Small intestine (tissue), 7 donors: ENCODE data around the gene ARNT2. TPM values are rescaled to one million over a fixed set of nuclear protein-coding genes. Genes with fewer than 3 reads are reported as not detected.
"Not testable (repeated sequence)": the region's sequence is repeated elsewhere in the genome, so short reads cannot be mapped to it uniquely, and the experiment has no call there.

ENCODE experiments used
- DNase-seq, 2 donors: peaks; one replicate each; pipeline versions ENCODE4 v3.0.0 to v3.0.0-alpha.2; 2013
- FAIRE-seq: peaks from 2 replicates; lab custom pipeline; 2012; peaks lifted over from hg19 to GRCh38; lab: Jason Lieb, UNC
- H3K27ac ChIP-seq, 3 donors: one replicate each; pipeline ENCODE4 v1.5.1; 2013; ENCODE audit warnings: low read length in 2 of 3, mild to moderate bottlenecking in 2 of 3, control low read depth in 1 of 3, inconsistent platforms in 1 of 3, low read depth in 1 of 3, moderate library complexity in 1 of 3
- H3K27me3 ChIP-seq, 3 donors: one replicate each; pipeline ENCODE4 v1.6.1; 2013; ENCODE audit warnings: low read length in 3 of 3, inconsistent platforms in 1 of 3; ENCODE audit not compliant: control insufficient read depth in 3 of 3, insufficient read depth in 3 of 3
- H3K36me3 ChIP-seq, 3 donors: one replicate each; pipeline ENCODE4 v1.6.1; 2013; ENCODE audit warnings: low read length in 3 of 3, inconsistent platforms in 1 of 3, low read depth in 1 of 3, mild to moderate bottlenecking in 1 of 3, moderate library complexity in 1 of 3; ENCODE audit not compliant: control insufficient read depth in 3 of 3, insufficient read depth in 2 of 3
- H3K4me1 ChIP-seq, 3 donors: one replicate each; pipeline ENCODE4 v1.6.1; 2013; ENCODE audit warnings: low read length in 2 of 3, inconsistent platforms in 1 of 3, low read depth in 1 of 3, mild to moderate bottlenecking in 1 of 3, moderate library complexity in 1 of 3; ENCODE audit not compliant: control insufficient read depth in 3 of 3, insufficient read depth in 2 of 3
- H3K4me3 ChIP-seq, 3 donors: one replicate each; pipeline ENCODE4 v1.5.1; 2013; ENCODE audit warnings: low read length in 3 of 3, control low read depth in 1 of 3, inconsistent platforms in 1 of 3, low read depth in 1 of 3, mild to moderate bottlenecking in 1 of 3, moderate library complexity in 1 of 3
- H3K9me3 ChIP-seq, 2 donors: one replicate each; pipeline ENCODE4 v1.6.1; 2013; ENCODE audit warnings: low read depth in 1 of 2, low read length in 1 of 2; ENCODE audit not compliant: control insufficient read depth in 2 of 2, insufficient read depth in 1 of 2
- WGBS, 3 donors: extraction: QIAGEN DNeasy Blood & Tissue Kit; methylation state at CpG; one replicate each; pipeline ENCODE4 v1.1.7; 2013; 5-methylcytosine and 5-hydroxymethylcytosine counted together
- polyA plus RNA-seq, 4 donors: library from polyadenylated mRNA; stranded (reverse) in 3 of 4; unstranded in 1 of 4; fragments of 200-250 nt in 3 of 4; fragments of 120-200 nt in 1 of 4; gene quantifications; one replicate each; pipeline versions ENCODE4 v1.2.1 to v1.2.3, GENCODE V29; 2013
- donor health status: healthy with polysubstance abuse.
- donor health status: control.
- donor health status: control.
- donor health status: Bipolar disorder and iron deficiency.
- donor health status: healthy.

The ARNT2 gene
- polyA plus RNA-seq, 4 donors, result 0.45 to 4.4 (median 2.4) TPM

GRCh38 chr15:80507131-80507530 lies 102.9 kb downstream of the ARNT2 start:
- FAIRE-seq (no peak), DNase-seq (no peak)
- peaks cover 0 to 10% of the 10 kb centered on the region in 2 donors for H3K9me3 ChIP-seq
- H3K36me3 ChIP-seq, result no peaks in the 10 kb centered on the region
- no peaks in the 10 kb centered on the region for H3K4me1 ChIP-seq
- 62 to 64% (median 63%) methylated on average over 5 of the region's 5 CpGs for WGBS, 3 donors
- H3K27me3 ChIP-seq, result no peaks in the 10 kb centered on the region
- no peak overlapping the region for H3K4me3 ChIP-seq
- no peak overlapping the region for H3K27ac ChIP-seq

- no peak overlapping the region for H3K4me3 ChIP-seq
- FAIRE-seq, result no peak
- H3K27ac ChIP-seq, result no peak overlapping the region
These were observed 103.6 kb downstream of the ARNT2 start for GRCh38 chr15:80507638-80508316.

GRCh38 chr15:80508783-80509182 lies 104.6 kb downstream of the ARNT2 start:
- Histone ChIP-seq H3K4me1 (no peaks in the 10 kb centered on the region), H3K4me3 (no peak overlapping the region), H3K9me3 (peaks cover 0 to 10% of the 10 kb centered on the region in 2 donors), H3K36me3 (no peaks in the 10 kb centered on the region), H3K27me3 (no peaks in the 10 kb centered on the region), H3K27ac (no peak overlapping the region)
- FAIRE-seq, result no peak
- 68 to 92% (median 72%) methylated on average over 4 of the region's 4 CpGs for WGBS, 3 donors
- no peak for DNase-seq

More at GRCh38 chr15:80507638-80508316, 103.6 kb downstream of the ARNT2 start:
- Histone ChIP-seq H3K36me3 (no peaks in the 10 kb centered on the region), H3K27me3 (no peaks in the 10 kb centered on the region), H3K9me3 (peaks cover 0 to 10% of the 10 kb centered on the region in 2 donors), H3K4me1 (no peaks in the 10 kb centered on the region)
- WGBS, 3 donors, result 68 to 91% (median 83%) methylated on average over 18 of the region's 18 CpGs
- DNase-seq, result peak in 1 of 2 donors; percentile 18

GRCh38 chr15:80509800-80510199 lies 105.6 kb downstream of the ARNT2 start:
- H3K4me3 ChIP-seq, result no peak overlapping the region
- no peaks in the 10 kb centered on the region for H3K4me1 ChIP-seq
- FAIRE-seq, result no peak
- peaks cover 0 to 5% of the 10 kb centered on the region in 2 donors for H3K9me3 ChIP-seq
- DNase-seq, result no peak
- H3K27ac ChIP-seq, result no peak overlapping the region
- WGBS, 3 donors, result 84 to 87% (median 84%) methylated on average over 5 of the region's 5 CpGs
- no peaks in the 10 kb centered on the region for H3K36me3 ChIP-seq
- no peaks in the 10 kb centered on the region for H3K27me3 ChIP-seq

- not testable (repeated sequence) for H3K27ac ChIP-seq, FAIRE-seq, H3K36me3 ChIP-seq, H3K4me1 ChIP-seq, H3K4me3 ChIP-seq, H3K27me3 ChIP-seq, DNase-seq, H3K9me3 ChIP-seq
- 94 to 96% (median 96%) methylated on average over 4 of the region's 4 CpGs for WGBS, 3 donors
These were observed 106.8 kb downstream of the ARNT2 start for GRCh38 chr15:80510985-80511384.

GRCh38 chr15:80512726-80513660 lies 108.8 kb downstream of the ARNT2 start:
- DNase-seq (no peak), FAIRE-seq (no peak)
- H3K36me3 ChIP-seq, result no peaks in the 10 kb centered on the region
- no peaks in the 10 kb centered on the region for H3K9me3 ChIP-seq
- 73 to 76% (median 75%) methylated on average over 4 of the region's 4 CpGs for WGBS, 3 donors
- H3K4me3 ChIP-seq, result no peak overlapping the region
- no peaks in the 10 kb centered on the region for H3K4me1 ChIP-seq
- H3K27ac ChIP-seq, result no peak overlapping the region
- no peaks in the 10 kb centered on the region for H3K27me3 ChIP-seq

GRCh38 chr15:80514071-80514780 lies 110.0 kb downstream of the ARNT2 start:
- Histone ChIP-seq H3K27me3 (no peaks in the 10 kb centered on the region), H3K4me3 (no peak overlapping the region), H3K36me3 (no peaks in the 10 kb centered on the region), H3K9me3 (no peaks in the 10 kb centered on the region), H3K4me1 (no peaks in the 10 kb centered on the region), H3K27ac (no peak overlapping the region)
- 86 to 92% (median 91%) methylated on average over 10 of the region's 10 CpGs for WGBS, 3 donors
- DNase-seq (no peak), FAIRE-seq (no peak)

GRCh38 chr15:80517290-80517689 lies 113.1 kb downstream of the ARNT2 start:
- Histone ChIP-seq H3K4me3 (no peak overlapping the region), H3K27me3 (no peaks in the 10 kb centered on the region), H3K36me3 (no peaks in the 10 kb centered on the region), H3K27ac (no peak overlapping the region), H3K4me1 (no peaks in the 10 kb centered on the region), H3K9me3 (no peaks in the 10 kb centered on the region)
- FAIRE-seq (no peak), DNase-seq (no peak)
